Measurements from ENCODE around the gene ITGB3.
"Not testable (repeated sequence)": the region's sequence is repeated elsewhere in the genome, so short reads cannot be mapped to it uniquely, and the experiment has no call there.

ITGB3 gene

GRCh38 chr17:47216821-47217220, 36.8 kb upstream of the ITGB3 start:
- H4K12ac ChIP-seq (ENCODE audit: low read depth, low read length); H3K79me2 ChIP-seq (ENCODE audit: control insufficient read depth, insufficient read depth, low read length, poor library complexity); H3K9ac ChIP-seq (ENCODE audit: low read length); H2BK5ac ChIP-seq (ENCODE audit: low read depth, low read length, poor library complexity); H3K36me3 ChIP-seq (ENCODE audit: control insufficient read depth in 1 of 2, insufficient read depth in 2 of 2, low read length in 2 of 2); H3K18ac ChIP-seq (ENCODE audit: low read length); H3K27me3 ChIP-seq (ENCODE audit: insufficient read depth, low read length); H2BK12ac ChIP-seq (ENCODE audit: low read length); H2BK120ac ChIP-seq (ENCODE audit: insufficient read depth, low read length, poor library complexity); H3K4me2 ChIP-seq (ENCODE audit: low read length); H3K4ac ChIP-seq (ENCODE audit: low read depth, low read length); H2AK5ac ChIP-seq (ENCODE audit: low read length); DNase-seq; H3K79me1 ChIP-seq (ENCODE audit: low read length); H3K9me3 ChIP-seq (ENCODE audit: insufficient read depth, low read depth, low read length); H3K4me1 ChIP-seq (ENCODE audit: control insufficient read depth in 1 of 2, insufficient read depth in 2 of 2, low read length in 2 of 2); H3K14ac ChIP-seq (ENCODE audit: low read length); H2AFZ ChIP-seq (ENCODE audit: insufficient read depth, low read length, poor library complexity); H4K8ac ChIP-seq (ENCODE audit: low read depth, low read length); H3K4me3 ChIP-seq (ENCODE audit: low read depth, low read length); H4K91ac ChIP-seq (ENCODE audit: low read depth, low read length); H3K27ac ChIP-seq (ENCODE audit: low read depth, low read length); H3K23ac ChIP-seq (ENCODE audit: low read length): not testable (repeated sequence)
- WGBS (ENCODE audit: extremely low coverage, insufficient coverage, insufficient read length) = no CpG with 5 or more reads among the region's 4 CpGs

- not testable (repeated sequence) for H4K8ac ChIP-seq (ENCODE audit: low read depth, low read length); H3K18ac ChIP-seq (ENCODE audit: low read length); H3K27me3 ChIP-seq (ENCODE audit: insufficient read depth, low read length); H3K4me3 ChIP-seq (ENCODE audit: low read depth, low read length); H3K9me3 ChIP-seq (ENCODE audit: insufficient read depth, low read depth, low read length); H2BK12ac ChIP-seq (ENCODE audit: low read length); H4K91ac ChIP-seq (ENCODE audit: low read depth, low read length); H3K4me2 ChIP-seq (ENCODE audit: low read length); H4K12ac ChIP-seq (ENCODE audit: low read depth, low read length); H3K36me3 ChIP-seq (ENCODE audit: control insufficient read depth in 1 of 2, insufficient read depth in 2 of 2, low read length in 2 of 2); H2AFZ ChIP-seq (ENCODE audit: insufficient read depth, low read length, poor library complexity); H3K4ac ChIP-seq (ENCODE audit: low read depth, low read length); H3K79me2 ChIP-seq (ENCODE audit: control insufficient read depth, insufficient read depth, low read length, poor library complexity); H3K14ac ChIP-seq (ENCODE audit: low read length); H3K23ac ChIP-seq (ENCODE audit: low read length); DNase-seq; H3K4me1 ChIP-seq (ENCODE audit: control insufficient read depth in 1 of 2, insufficient read depth in 2 of 2, low read length in 2 of 2); H2BK5ac ChIP-seq (ENCODE audit: low read depth, low read length, poor library complexity); H3K27ac ChIP-seq (ENCODE audit: low read depth, low read length); H3K9ac ChIP-seq (ENCODE audit: low read length); H3K79me1 ChIP-seq (ENCODE audit: low read length); H2AK5ac ChIP-seq (ENCODE audit: low read length); H2BK120ac ChIP-seq (ENCODE audit: insufficient read depth, low read length, poor library complexity)
- no CpG with 5 or more reads among the region's 2 CpGs for WGBS (ENCODE audit: extremely low coverage, insufficient coverage, insufficient read length)
Measured at GRCh38 chr17:47217279-47217678, 36.3 kb upstream of the ITGB3 start.

- no peaks in the 10 kb centered on the region for H3K27me3 ChIP-seq (ENCODE audit: insufficient read depth, low read length)
- no peaks in the 10 kb centered on the region for H3K79me2 ChIP-seq (ENCODE audit: control insufficient read depth, insufficient read depth, low read length, poor library complexity)
- no peak overlapping the region for H3K9ac ChIP-seq (ENCODE audit: low read length)
- H3K4me1 ChIP-seq (ENCODE audit: control insufficient read depth in 1 of 2, insufficient read depth in 2 of 2, low read length in 2 of 2) = peaks cover 2 to 7% of the 10 kb centered on the region in 2 experiments
- no peak overlapping the region for H3K4ac ChIP-seq (ENCODE audit: low read depth, low read length)
- no peak for DNase-seq
- no peak overlapping the region for H2BK5ac ChIP-seq (ENCODE audit: low read depth, low read length, poor library complexity)
- no peak overlapping the region for H2BK12ac ChIP-seq (ENCODE audit: low read length)
- H4K8ac ChIP-seq (ENCODE audit: low read depth, low read length) = no peak overlapping the region
- H3K14ac ChIP-seq (ENCODE audit: low read length) = no peak overlapping the region
- H3K23ac ChIP-seq (ENCODE audit: low read length) = no peak overlapping the region
- H2AFZ ChIP-seq (ENCODE audit: insufficient read depth, low read length, poor library complexity) = no peak overlapping the region
- H3K18ac ChIP-seq (ENCODE audit: low read length) = no peak overlapping the region
- H4K12ac ChIP-seq (ENCODE audit: low read depth, low read length) = no peak overlapping the region
- no peaks in the 10 kb centered on the region for H3K36me3 ChIP-seq (ENCODE audit: control insufficient read depth in 1 of 2, insufficient read depth in 2 of 2, low read length in 2 of 2)
- peaks cover 5% of the 10 kb centered on the region for H3K9me3 ChIP-seq (ENCODE audit: insufficient read depth, low read depth, low read length)
- whole genome bisulfite sequencing (ENCODE audit: extremely low coverage, insufficient coverage, insufficient read length) = no CpG with 5 or more reads among the region's 6 CpGs
- H3K27ac ChIP-seq (ENCODE audit: low read depth, low read length) = no peak overlapping the region
- no peak overlapping the region for H3K4me2 ChIP-seq (ENCODE audit: low read length)
- no peaks in the 10 kb centered on the region for H3K79me1 ChIP-seq (ENCODE audit: low read length)
- H3K4me3 ChIP-seq (ENCODE audit: low read depth, low read length) = no peak overlapping the region
- H2AK5ac ChIP-seq (ENCODE audit: low read length) = no peak overlapping the region
- H4K91ac ChIP-seq (ENCODE audit: low read depth, low read length) = no peak overlapping the region
- no peak overlapping the region for H2BK120ac ChIP-seq (ENCODE audit: insufficient read depth, low read length, poor library complexity)
Measured at GRCh38 chr17:47218896-47219430, 34.7 kb upstream of the ITGB3 start.

- Histone ChIP-seq H3K79me2 (ENCODE audit: control insufficient read depth, insufficient read depth, low read length, poor library complexity) (no peaks in the 10 kb centered on the region), H2BK5ac (ENCODE audit: low read depth, low read length, poor library complexity) (no peak overlapping the region), H3K4ac (ENCODE audit: low read depth, low read length) (no peak overlapping the region), H4K12ac (ENCODE audit: low read depth, low read length) (no peak overlapping the region), H3K79me1 (ENCODE audit: low read length) (no peaks in the 10 kb centered on the region), H3K9me3 (ENCODE audit: insufficient read depth, low read depth, low read length) (peaks cover 8% of the 10 kb centered on the region), H3K18ac (ENCODE audit: low read length) (no peak overlapping the region), H4K91ac (ENCODE audit: low read depth, low read length) (no peak overlapping the region), H2BK120ac (ENCODE audit: insufficient read depth, low read length, poor library complexity) (no peak overlapping the region), H3K27ac (ENCODE audit: low read depth, low read length) (no peak overlapping the region), H2AFZ (ENCODE audit: insufficient read depth, low read length, poor library complexity) (no peak overlapping the region), H3K4me2 (ENCODE audit: low read length) (no peak overlapping the region), H3K23ac (ENCODE audit: low read length) (no peak overlapping the region), H4K8ac (ENCODE audit: low read depth, low read length) (no peak overlapping the region), H3K4me1 (ENCODE audit: control insufficient read depth in 1 of 2, insufficient read depth in 2 of 2, low read length in 2 of 2) (peaks cover 2 to 7% of the 10 kb centered on the region in 2 experiments), H3K4me3 (ENCODE audit: low read depth, low read length) (no peak overlapping the region), H3K36me3 (ENCODE audit: control insufficient read depth in 1 of 2, insufficient read depth in 2 of 2, low read length in 2 of 2) (no peaks in the 10 kb centered on the region), H2AK5ac (ENCODE audit: low read length) (no peak overlapping the region), H3K27me3 (ENCODE audit: insufficient read depth, low read length) (no peaks in the 10 kb centered on the region), H2BK12ac (ENCODE audit: low read length) (no peak overlapping the region), H3K9ac (ENCODE audit: low read length) (no peak overlapping the region), H3K14ac (ENCODE audit: low read length) (no peak overlapping the region)
- no peak for DNase-seq
- WGBS (ENCODE audit: extremely low coverage, insufficient coverage, insufficient read length) = no CpG with 5 or more reads among the region's 21 CpGs
Measured at GRCh38 chr17:47219621-47220475, 33.8 kb upstream of the ITGB3 start.
